T-helper 1 cell (primary cell): Measurements from ENCODE around the gene LBHD2.

Experiments
- DNase-seq, 5 donors: peaks; one replicate each; pipeline ENCODE4 v3.0.0-alpha.2; 2012 to 2020

Gene LBHD2

DNA sequence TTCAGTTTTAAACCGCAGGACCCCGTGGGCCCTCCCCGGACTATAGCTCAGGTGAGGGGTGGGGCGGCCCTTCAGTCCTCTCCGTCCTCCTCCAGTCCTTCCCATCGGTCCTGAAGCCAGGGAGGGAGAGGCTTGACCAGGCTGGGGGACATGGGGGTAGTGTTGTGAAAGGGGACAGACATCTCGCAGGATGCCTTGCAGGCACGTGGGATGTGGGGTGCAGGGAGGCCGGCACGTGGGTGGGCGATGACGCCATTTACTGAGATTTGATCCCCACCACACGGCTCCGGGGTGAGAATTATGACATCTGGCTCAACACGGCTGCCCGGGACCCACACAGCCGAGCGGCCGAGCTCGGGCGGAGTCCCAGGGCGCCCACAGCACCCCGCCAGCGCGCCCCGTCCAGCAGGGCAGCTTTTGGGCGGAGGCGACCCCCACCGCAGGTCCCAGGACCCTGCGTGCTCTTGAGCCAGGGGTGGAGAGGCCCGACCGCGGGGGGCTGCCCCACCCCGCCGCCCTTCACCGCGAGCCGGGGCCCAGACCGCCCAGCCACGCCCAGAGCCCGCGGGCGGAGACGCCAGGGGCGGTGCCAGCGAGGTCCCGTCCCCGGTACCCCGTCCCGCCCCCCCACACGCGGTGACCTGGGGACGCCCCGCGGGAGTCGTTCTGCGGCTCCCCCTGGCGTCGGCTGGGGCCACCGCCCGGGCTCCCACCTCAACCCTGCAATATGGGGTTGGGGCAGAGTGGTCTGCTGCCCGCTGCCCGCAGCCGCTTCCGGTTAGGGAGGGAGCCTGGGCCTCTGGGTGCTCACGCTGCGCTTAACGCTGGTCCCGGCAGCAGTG lies 7.3 kb downstream of the LBHD2 start:
- peak; percentile 64 to 76 (median 68) for DNase-seq

- DNase-seq = no peak
Measured at GRCh38 chr14:103091883-103092222, 7.8 kb downstream of the LBHD2 start.

- no peak for DNase-seq
Measured at GRCh38 chr14:103093856-103094405, 9.9 kb downstream of the LBHD2 start.

DNA sequence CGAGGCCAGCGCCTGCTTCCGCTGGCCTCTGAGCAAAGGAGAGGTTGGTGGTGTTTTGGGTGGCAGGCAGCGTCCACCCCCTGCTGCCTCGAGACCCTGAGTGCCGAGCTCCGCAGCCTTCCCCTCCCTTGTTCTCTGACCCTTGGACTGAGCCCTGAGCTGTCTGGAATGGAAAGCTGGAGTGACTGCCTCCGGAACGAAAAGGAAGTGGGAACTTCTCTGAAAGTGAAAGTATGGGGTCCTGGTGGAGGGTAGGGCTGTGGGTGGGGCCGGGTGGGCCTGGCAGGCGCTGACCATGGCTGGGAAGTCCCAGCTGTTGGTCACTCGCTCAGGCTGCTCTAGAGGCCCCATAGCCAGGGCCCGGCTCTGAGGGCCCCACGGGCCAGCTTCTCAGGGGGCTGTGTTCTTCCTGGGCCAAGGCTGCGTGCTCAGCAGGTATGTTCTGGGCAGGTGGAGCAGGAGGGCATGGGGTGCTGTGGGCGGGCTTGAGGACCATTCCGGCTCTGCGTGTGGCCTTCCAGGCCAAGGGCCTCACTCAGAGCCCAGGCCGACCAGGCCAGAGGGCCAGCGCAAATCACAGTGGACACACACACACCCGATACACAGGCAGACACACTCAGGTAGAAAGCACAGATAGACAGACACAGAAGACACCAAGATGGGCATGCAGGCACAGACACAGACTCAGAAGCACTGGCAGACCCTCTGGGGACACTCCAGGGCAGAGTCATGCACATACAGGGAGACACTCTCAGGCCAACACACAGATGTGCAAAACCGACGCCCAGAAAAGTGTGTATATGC lies 10.6 kb downstream of the LBHD2 start, which contains the start of gene EXOC3L4:
TSS of gene EXOC3L4 (plus strand) at position 320 of the 804 bp plus-strand sequence. CDS start 5,495 bp downstream, outside the sequence.
- no peak for DNase-seq

DNA sequence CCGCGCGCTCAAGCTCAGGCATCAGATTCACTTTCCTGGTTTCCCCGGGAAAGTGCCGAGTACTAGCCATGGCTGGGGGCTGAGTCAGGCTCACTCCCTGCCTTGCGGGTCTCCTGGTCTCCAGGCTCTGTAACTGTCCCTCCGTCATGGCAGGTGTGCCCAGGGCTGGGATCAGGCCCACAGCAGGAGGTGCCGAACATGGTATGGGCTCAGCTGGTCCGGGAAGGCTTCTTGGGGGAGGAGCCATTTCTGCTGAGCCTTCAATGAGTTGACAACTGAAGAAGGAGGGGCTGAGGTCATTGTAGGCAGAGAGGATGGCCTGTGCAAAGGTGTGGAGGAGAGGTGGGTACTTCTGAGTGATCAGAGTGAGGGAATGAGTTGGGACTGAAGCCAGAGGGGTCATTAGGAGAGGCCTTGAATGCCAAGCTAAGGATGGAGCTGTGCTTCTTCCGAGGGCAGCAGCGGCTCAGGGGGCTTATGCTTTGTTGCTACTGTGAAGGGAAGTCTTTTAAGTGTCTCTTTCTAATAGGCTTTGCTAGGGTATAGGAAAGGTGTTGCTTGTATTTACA lies 11.3 kb downstream of the LBHD2 start:
- DNase-seq = no peak

- DNase-seq = no peak
Measured at GRCh38 chr14:103096387-103096786, 12.4 kb downstream of the LBHD2 start.

DNA sequence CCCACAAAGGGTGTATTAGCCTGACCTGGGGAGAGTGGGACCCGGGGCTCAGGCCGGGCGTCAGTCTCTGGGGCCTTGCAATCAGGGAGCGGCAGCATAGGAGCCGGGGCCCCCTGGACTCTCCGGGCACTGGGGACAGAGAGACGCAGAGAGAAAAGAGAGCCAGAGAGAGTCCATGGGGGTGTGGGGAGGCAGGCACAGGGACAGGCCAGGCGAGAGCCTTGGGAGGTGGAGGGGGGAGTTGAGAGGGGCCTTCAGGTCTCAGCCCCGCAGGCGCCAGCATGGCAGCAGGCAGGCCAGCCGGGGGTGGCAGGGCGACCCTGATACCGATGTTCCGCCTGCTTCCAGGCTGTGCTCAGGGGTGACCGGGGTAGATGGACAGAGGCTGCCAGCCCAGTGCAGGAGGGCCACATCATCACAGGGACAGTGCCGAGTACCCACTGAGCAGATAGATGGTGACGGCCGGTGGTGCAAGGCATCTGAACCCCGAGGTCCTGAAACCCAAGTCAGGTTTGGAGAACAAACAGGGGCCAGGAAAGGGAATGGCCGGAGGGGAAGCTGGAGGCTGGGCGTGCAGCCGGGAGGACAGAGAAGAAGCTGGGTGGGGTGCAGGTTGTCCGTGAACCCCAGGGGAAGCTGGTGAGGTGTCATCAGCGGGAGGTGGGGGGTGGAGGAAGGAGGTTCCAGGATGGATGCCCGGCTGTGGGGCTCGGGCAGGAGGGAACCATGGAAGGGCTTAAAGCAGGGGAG lies 13.4 kb downstream of the LBHD2 start:
- no peak for DNase-seq

DNA sequence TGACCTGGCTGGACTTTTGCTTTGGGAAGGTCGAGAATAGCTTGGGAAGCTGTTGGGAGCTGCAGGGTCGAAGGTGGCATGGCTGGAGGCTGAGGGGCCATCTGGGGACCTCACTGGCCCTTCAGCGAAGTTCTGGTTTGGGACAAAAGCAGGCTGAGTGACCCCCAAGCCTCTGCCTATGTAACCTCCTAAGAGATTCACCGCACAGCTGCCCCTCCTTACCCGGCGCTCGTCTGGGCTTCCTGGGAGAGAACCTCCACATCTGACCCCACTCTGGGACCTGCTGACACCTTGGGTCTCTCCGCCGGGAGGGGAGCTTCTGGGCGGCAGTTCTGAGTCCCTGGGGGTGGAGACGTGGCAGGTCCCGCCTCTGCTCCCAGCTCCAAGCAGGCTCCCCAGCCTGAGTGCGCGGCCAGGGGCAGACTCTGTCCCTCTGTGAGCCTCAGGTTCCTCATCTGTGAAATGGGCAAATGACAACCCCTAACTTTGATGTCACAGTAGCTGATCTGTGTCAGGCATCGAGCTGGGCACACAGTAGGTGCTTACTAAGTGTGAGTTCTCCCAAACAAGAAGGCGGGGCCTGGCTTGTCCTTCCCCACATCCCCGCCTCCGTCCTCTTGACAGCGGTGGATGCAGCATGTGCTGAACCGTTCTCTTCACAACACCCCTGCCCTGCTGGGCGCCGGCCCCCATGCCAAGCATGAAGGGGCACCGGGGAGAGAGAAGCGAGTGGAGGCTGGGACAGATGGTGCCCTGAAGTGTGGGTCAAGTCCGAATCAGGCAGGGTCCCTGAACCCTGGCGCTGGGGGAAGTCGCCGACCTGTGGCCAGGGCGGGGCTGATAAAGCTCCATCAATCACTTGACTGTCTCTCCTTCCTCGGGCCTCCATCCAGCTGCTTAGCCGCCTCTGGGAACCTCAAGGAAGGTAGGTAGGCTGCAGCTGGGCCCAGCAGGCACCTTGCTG lies 14.3 kb downstream of the LBHD2 start:
- DNase-seq = no peak

DNA sequence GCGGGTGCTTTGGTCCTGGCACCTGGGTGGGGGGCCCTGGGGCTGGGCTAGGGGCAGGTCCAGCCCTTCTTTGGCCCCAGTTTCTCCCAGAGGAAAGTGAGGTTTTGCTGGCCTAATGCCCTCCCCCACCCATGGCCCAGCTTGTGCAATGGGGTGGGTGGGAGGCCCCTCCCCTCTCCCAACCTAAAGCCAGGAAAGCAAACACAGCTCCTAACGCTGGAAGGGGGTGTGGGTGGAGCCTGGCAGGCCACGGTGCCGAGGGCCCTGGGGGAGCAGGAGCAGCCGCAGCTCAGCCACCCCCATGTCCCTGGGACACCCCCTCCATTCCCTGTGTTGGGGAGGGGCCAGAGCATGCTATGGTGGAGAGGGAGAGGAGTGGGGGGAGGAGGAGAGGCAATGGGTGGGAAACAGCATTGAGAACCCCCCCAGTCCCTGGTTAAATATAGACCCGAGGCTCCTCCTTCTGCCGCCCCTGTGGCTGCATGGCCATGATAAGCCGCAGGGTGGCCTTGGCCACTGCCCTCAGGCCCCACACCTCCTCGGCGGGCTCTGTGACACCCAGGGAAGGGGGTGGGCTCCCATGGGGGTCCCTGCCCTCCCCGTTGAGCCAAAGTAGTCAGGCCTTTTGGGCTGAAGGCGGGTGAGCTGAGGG lies 15.2 kb downstream of the LBHD2 start:
- DNase-seq = no peak

DNA sequence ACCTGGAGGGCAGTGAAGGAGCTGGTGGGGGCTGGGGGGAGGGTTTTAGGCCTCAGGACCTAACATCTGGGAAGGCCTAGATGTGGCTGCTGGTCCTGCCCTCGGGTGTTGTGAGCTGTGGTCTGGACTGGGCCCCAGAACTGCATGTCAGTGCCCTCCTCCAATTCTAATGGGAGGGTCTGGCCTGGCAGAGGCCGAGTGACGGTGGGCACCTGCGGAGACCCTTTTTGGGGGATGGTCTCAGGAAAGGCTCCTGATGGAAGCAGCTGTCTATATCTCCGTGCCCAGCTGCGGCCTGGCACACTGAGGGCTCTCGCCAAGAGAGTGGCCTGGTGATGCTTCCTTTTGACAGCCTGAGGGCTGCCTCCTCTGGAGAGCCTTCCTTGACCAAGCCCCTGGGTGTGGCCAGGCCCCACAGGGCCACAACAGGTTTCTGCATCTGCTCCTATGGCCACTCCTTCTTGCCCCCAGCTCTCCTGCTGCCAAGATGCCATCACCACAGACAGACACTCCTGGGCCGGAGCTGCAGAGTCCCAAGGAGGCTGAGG lies 15.8 kb downstream of the LBHD2 start:
- no peak for DNase-seq

- DNase-seq = no peak
Measured at GRCh38 chr14:103100281-103101121, 16.5 kb downstream of the LBHD2 start.

- no peak for DNase-seq
Measured at GRCh38 chr14:103101257-103101962, 17.4 kb downstream of the LBHD2 start.

DNA sequence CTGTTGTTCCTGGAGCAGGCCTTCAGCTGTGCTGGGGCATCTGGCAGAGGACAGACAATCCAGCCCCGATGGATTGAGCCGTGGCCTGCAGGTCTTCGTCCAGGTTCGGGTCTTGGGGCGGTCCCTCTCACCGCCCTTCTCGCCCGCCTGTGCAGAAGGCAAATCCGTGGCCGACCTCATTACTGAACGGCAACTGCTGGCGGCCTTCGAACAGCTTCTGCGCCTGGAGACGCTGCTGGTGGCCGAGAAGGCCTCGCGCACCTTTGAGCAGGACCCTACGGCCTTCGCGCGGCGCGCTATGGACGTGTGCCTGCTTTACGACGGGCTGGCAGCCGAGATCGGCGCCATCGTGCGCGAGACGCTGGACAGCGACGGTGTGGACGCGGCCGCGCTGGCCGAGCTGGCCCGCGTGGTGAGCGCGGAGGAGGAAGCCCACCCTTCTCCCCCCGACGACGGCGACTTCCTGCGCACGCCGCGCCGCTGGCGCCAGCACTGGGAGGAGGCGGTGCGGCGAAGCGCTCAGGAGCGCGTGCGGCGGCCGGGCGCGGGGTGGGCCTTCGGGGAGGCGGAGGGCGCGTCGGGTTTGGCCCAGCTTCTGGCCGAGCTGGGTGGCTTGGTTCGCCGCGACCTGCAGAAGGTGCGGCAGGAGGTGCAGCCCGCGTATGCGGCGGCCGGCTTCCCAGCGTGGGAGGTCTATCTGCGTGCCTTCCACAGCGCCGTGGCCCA lies 18.1 kb downstream of the LBHD2 start:
- no peak for DNase-seq

- DNase-seq = no peak
Measured at GRCh38 chr14:103102689-103103260, 18.8 kb downstream of the LBHD2 start.

DNA sequence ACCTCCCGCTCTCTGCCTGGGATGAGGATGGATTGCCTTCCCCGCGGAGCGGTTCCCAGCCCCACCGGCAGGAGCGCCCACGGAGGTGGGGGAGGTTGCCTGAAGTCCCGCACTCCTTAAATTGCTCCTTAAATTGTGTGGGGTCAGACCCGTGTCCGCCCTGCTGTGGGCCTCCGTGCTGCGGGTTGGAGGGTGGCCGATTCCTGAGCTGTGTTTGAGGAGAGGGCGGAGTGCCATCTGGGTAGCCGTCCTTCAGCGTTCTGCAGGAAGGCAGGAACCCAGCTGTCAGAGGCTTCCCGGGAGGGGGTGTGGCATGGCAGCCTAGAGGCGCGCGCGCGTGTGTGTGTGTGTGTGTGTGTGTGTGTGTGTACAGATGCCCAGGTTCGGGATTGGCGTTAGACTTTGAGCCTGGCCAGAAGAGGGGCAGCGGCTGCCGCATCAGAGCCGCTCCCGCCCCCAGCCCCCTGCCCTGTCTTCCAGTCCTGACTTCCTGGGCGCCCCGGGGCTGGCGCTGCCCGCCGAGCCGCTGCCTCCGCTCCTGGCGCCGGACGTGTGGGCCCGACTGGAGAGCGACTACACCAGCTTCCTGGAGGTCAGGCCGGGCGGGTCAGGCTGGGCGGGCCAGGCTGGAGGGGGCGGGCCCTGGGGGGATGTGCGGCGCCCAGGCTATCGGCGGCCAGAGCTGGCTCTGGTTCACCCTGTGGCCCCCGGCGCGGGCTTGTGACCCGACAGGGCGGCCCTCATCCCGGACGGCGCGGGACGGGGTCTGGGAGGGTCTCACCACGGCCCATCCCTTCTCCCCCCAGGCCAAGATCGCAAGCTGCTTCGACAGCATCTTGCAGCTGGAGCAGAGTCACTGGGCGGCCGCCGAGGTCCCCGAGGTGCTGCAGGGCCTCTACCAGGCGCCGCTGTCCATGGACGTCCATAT lies 19.7 kb downstream of the LBHD2 start:
- DNase-seq = no peak

GRCh38 chr14:103104389-103104653 lies 20.3 kb downstream of the LBHD2 start:
- no peak for DNase-seq
